ENCODE measurements around the gene CACNA1F. TPM values are rescaled to one million over a fixed set of nuclear protein-coding genes. Genes with fewer than 3 reads are reported as not detected.

Gene CACNA1F
- total RNA-seq, 2 donors from 2014 or later = 0.14 TPM; not detected in 1

DNA sequence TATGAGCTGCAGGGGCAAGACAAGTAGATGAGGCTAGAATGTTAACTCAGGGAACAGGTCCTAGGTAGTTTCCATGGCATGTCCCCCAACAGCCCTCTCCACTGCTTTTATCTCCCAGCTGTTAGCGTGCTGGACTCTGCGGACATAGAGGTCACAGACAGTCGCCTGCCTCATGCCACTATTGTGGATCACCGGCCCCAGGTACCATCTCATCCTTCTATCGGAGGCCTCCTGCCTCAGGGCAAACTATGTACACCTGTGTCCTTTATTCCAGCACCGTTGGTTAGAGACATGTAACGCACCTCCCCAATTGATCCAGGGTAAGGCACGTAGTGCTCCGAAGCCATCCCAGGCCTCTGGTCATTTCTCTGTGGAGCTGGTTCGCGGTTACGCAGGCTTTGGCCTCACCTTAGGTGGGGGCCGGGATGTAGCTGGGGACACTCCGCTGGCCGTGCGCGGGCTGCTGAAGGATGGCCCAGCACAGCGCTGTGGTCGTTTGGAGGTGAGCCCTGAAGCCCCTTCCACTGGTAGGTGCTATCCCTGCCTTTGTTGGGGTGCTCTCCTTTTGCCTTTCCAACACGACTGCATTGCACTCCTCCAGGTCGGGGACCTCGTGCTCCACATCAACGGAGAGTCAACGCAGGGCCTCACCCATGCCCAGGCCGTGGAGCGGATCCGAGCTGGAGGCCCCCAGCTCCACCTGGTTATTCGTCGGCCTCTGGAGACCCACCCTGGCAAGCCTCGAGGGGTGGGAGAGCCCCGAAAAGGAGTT lies 68.4 kb downstream of the CACNA1F start:
- DNase-seq (ENCODE audit: low spot score) (no peak), ATAC-seq (no peak)
- peak overlapping the region; percentile 85 for H3K4me3 Mint-ChIP-seq
- peak overlapping the region; percentile 17 to 87 for H3K27ac Mint-ChIP-seq
- no peaks in the 10 kb centered on the region for H3K36me3 Mint-ChIP-seq
- H3K4me1 Mint-ChIP-seq (ENCODE audit: low read depth in 2 of 2) = peaks cover 27 to 31% of the 10 kb centered on the region in 2 donors
- no peaks in the 10 kb centered on the region for H3K27me3 Mint-ChIP-seq
- H3K9me3 Mint-ChIP-seq = no peaks in the 10 kb centered on the region

- Mint-ChIP-seq H3K4me1 (ENCODE audit: low read depth in 2 of 2) (peaks cover 27 to 31% of the 10 kb centered on the region in 2 donors), H3K27ac (peak overlapping the region; percentile 38 to 87), H3K9me3 (no peaks in the 10 kb centered on the region), H3K4me3 (peak overlapping the region; percentile 85), H3K36me3 (no peaks in the 10 kb centered on the region), H3K27me3 (no peaks in the 10 kb centered on the region)
- DNase-seq (ENCODE audit: low spot score) = peak; percentile 88
- ATAC-seq = peak; percentile 80 to 87
These were observed 69.4 kb downstream of the CACNA1F start for GRCh38 chrX:49163555-49164419.

DNA sequence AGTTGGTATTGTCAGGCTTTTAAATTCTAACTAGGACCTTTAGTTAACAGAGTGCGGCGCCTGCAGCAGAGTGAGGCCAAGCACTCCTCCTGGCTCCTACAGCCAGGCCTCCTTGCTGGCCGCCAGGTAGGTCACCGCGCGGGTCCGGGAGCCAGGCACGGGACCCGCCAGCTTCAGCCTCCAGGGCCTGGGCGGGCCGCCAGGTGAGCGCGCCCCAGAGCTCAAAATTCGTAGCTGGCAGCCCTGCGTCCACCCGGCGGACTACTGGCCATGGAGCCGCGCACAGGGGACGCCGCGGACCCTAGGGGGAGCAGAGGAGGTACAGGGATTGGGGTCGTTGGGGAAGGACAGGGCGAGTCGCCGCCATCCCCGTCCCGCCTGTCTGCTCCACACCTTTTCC lies 70.5 kb downstream of the CACNA1F start, which contains the start of gene MAGIX:
TSS of gene MAGIX (plus strand) at position 139 of the 400 bp plus-strand sequence. CDS start at position 271, 132 bp downstream.
- Mint-ChIP-seq H3K27ac (peak within 1 kb of the TSS; percentile 38 to 87), H3K27me3 (no peaks in the 10 kb centered on the region), H3K9me3 (no peaks in the 10 kb centered on the region), H3K4me1 (ENCODE audit: low read depth in 2 of 2) (peaks cover 24 to 27% of the 10 kb centered on the region in 2 donors), H3K36me3 (no peaks in the 10 kb centered on the region), H3K4me3 (peak within 1 kb of the TSS; percentile 85)
- ATAC-seq (no peak), DNase-seq (ENCODE audit: low spot score) (no peak)

DNA sequence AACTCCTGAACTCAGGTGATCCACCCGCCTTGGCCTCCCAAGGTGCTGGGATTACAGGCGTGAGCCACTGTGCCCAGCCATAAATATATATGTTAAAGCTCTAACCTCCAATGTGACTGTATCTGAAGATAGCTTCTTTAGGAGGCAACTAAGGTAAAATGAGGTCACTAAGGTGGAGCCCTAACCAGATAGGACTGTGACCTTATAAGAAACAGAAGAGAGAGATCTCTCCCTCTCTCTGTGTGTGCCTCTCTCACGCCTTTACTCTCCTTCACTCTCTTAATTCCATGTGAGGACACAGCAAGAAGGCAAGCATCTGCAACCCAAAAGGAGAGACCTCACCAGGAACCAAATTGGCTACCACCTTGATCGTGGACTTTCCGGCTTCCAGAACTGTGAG lies 71.5 kb downstream of the CACNA1F start:
- no peak overlapping the region for H3K27ac Mint-ChIP-seq
- no peaks in the 10 kb centered on the region for H3K9me3 Mint-ChIP-seq
- H3K36me3 Mint-ChIP-seq = no peaks in the 10 kb centered on the region
- H3K27me3 Mint-ChIP-seq = no peaks in the 10 kb centered on the region
- H3K4me1 Mint-ChIP-seq (ENCODE audit: low read depth in 2 of 2) = peaks cover 16 to 18% of the 10 kb centered on the region in 2 donors
- no peak overlapping the region for H3K4me3 Mint-ChIP-seq
- ATAC-seq (no peak), DNase-seq (ENCODE audit: low spot score) (no peak)

DNA sequence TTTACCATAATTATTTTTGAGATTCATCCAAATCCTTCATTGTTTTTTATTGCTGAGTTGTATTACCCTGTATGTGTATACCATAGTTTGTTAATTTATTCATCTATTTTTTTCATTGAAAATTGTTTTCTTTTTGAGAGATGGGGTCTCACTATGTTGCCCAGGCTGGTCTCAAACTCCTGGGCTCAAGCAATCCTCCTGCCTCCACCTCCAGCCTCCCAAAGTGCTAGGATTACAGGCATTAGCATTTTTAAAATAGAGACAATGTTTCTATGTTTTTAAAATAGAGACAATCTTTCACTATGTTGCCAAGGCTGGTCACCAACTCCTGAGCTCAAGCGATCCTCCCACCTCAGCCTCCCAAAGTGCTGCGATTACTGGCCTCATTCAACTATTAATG lies 72.2 kb downstream of the CACNA1F start:
- no peak overlapping the region for H3K27ac Mint-ChIP-seq
- H3K9me3 Mint-ChIP-seq = no peaks in the 10 kb centered on the region
- H3K36me3 Mint-ChIP-seq = no peaks in the 10 kb centered on the region
- no peak overlapping the region for H3K4me3 Mint-ChIP-seq
- DNase-seq (ENCODE audit: low spot score) (no peak), ATAC-seq (no peak)
- peaks cover 17 to 22% of the 10 kb centered on the region in 2 donors for H3K4me1 Mint-ChIP-seq (ENCODE audit: low read depth in 2 of 2)
- H3K27me3 Mint-ChIP-seq = no peaks in the 10 kb centered on the region

DNA sequence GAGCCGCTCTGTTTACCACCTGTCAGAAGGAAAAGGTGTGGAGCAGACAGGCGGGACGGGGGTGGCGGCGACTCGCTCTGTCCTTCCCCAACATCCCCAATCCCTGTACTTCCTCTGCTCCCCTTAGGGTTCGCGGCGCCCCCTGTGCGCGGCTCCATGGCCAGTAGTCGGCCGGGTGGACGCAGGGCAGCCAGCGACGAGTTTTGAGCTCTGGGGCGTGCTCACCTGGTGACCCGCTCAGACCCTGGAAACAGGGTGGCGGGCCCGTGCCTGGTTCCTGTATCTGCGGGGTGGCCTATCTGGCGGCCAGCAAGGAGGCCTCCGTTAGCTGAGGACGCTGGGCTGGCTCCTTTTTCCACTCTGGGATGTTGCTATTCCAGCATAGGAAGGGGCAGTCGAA lies 75.9 kb downstream of the CACNA1F start:
- H3K4me1 Mint-ChIP-seq (ENCODE audit: low read depth in 2 of 2) = peaks cover 17 to 20% of the 10 kb centered on the region in 2 donors
- H3K27me3 Mint-ChIP-seq = no peaks in the 10 kb centered on the region
- ATAC-seq (no peak), DNase-seq (ENCODE audit: low spot score) (no peak)
- H3K36me3 Mint-ChIP-seq = no peaks in the 10 kb centered on the region
- no peak overlapping the region for H3K27ac Mint-ChIP-seq
- H3K9me3 Mint-ChIP-seq = no peaks in the 10 kb centered on the region
- H3K4me3 Mint-ChIP-seq = no peak overlapping the region

- Mint-ChIP-seq H3K4me3 (peak overlapping the region; percentile 91), H3K4me1 (ENCODE audit: low read depth in 2 of 2) (peaks cover 17 to 20% of the 10 kb centered on the region in 2 donors), H3K27me3 (no peaks in the 10 kb centered on the region), H3K36me3 (no peaks in the 10 kb centered on the region), H3K27ac (peak overlapping the region; percentile 81 to 83), H3K9me3 (no peaks in the 10 kb centered on the region)
- DNase-seq (ENCODE audit: low spot score) (peak; percentile 90), ATAC-seq (peak; percentile 96)
These were observed 77.0 kb downstream of the CACNA1F start for GRCh38 chrX:49155900-49156837.

DNA sequence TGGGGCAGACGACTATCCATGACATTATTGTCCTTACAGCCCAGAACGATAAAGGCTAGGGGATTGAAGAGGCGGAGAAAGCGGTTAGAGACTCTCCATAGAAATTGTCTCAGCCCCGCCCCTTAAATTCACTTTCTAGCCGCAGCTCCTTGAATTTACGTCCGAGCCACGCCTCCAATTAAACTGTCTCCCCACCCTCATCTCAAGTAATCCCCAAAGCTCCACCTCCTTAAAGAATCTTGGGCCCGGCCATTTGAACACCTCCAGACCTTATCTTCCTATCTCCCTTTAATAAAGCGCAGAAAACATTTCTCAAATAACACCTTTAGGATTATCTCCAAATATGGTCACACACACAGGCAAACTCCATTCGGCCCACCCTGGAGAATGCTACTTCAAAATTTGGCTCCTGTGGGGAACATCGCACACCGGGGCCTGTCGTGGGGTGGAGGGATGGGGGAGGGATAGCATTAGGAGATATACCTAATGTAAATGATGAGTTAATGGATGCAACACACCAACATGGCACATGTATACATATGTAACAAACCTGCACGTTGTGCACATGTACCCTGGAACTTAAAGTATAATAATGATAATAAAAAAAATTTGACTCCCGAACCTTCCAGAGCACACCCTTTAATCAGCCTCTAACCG lies 77.8 kb downstream of the CACNA1F start:
- no peak for ATAC-seq
- no peaks in the 10 kb centered on the region for H3K9me3 Mint-ChIP-seq
- H3K4me1 Mint-ChIP-seq (ENCODE audit: low read depth in 2 of 2) = peaks cover 17 to 20% of the 10 kb centered on the region in 2 donors
- peak overlapping the region; percentile 91 for H3K4me3 Mint-ChIP-seq
- no peaks in the 10 kb centered on the region for H3K27me3 Mint-ChIP-seq
- H3K27ac Mint-ChIP-seq = peak overlapping the region; percentile 81 to 83
- no peaks in the 10 kb centered on the region for H3K36me3 Mint-ChIP-seq
- no peak for DNase-seq (ENCODE audit: low spot score)

Other genes starting within 250 kb of the CACNA1F start
- gene GRIPAP1, start 231.1 kb downstream of the CACNA1F start, total RNA-seq = 100 to 1,000 TPM in 1 of 2 donors, 10 to 100 TPM in 1; 97.8 to 143 TPM
- 10 to 100 TPM; 38.6 to 45.6 TPM for gene TFE3, start 190.0 kb downstream of the CACNA1F start, total RNA-seq
- 1 to 10 TPM; 5.3 to 9.0 TPM for gene CCDC120, start 174.3 kb downstream of the CACNA1F start, total RNA-seq
- gene PRAF2, start 159.3 kb downstream of the CACNA1F start, total RNA-seq = 10 to 100 TPM; 16.4 to 19.5 TPM
- 10 to 100 TPM; 48.1 to 62.3 TPM for gene WDR45, start 153.5 kb downstream of the CACNA1F start, total RNA-seq
- 10 to 100 TPM; 19.1 to 27.7 TPM for gene GPKOW, start 109.6 kb downstream of the CACNA1F start, total RNA-seq
- gene MAGIX, start 70.6 kb downstream of the CACNA1F start, total RNA-seq = 1 to 10 TPM; 1.2 to 1.3 TPM
- gene PLP2, start 61.4 kb downstream of the CACNA1F start, total RNA-seq = 10 to 100 TPM; 50.6 to 54.0 TPM
- gene PRICKLE3, start 47.0 kb downstream of the CACNA1F start, total RNA-seq = 10 to 100 TPM; 13.1 to 16.0 TPM
- gene SYP, start 33.1 kb downstream of the CACNA1F start, total RNA-seq = 1 to 10 TPM in 1 of 2 donors, under 1 TPM in 1; 0.84 to 1.7 TPM
- 10 to 100 TPM; 25.6 to 25.7 TPM for gene CCDC22, start 2.1 kb upstream of the CACNA1F start, total RNA-seq
- gene FOXP3, start 31.4 kb upstream of the CACNA1F start, total RNA-seq = under 1 TPM; 0.55 to 0.78 TPM
- gene PPP1R3F, start 36.5 kb upstream of the CACNA1F start, total RNA-seq = 1 to 10 TPM; 3.4 to 3.8 TPM
- gene GAGE10, start 70.3 kb upstream of the CACNA1F start, total RNA-seq = not detected
- gene GAGE12J, start 88.7 kb upstream of the CACNA1F start, total RNA-seq = not detected
- gene GAGE13, start 98.2 kb upstream of the CACNA1F start, total RNA-seq = not detected